NCI-H146 treated with DMSO at 0.1 percent for 48 hours (cell line): ENCODE data around the gene PUS1.

Source experiments
- DNase-seq: peaks from one replicate; lab custom pipeline; 2025; ENCODE audit not compliant: unreplicated experiment; lab: John Stamatoyannopoulos, UW

Gene PUS1

DNA sequence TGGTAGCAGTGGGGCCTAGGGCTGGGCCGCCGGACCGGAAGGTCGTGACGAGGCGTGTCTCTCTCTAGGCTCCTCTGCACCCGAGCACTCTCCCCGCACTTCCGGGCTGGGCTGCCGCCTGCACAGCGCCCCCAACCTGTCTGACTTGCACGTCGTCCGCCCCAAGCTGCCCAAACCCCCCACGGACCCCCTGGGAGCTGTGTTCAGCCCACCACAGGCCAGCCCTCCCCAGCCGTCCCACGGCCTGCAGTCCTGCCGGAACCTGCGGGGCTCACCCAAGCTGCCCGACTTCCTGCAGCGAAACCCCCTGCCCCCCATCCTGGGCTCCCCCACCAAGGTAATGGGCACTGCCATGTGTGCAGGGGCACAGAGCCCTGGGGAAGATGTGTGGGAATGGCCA is 13.3 kb upstream of the PUS1 start:
- DNase-seq: no peak

DNA sequence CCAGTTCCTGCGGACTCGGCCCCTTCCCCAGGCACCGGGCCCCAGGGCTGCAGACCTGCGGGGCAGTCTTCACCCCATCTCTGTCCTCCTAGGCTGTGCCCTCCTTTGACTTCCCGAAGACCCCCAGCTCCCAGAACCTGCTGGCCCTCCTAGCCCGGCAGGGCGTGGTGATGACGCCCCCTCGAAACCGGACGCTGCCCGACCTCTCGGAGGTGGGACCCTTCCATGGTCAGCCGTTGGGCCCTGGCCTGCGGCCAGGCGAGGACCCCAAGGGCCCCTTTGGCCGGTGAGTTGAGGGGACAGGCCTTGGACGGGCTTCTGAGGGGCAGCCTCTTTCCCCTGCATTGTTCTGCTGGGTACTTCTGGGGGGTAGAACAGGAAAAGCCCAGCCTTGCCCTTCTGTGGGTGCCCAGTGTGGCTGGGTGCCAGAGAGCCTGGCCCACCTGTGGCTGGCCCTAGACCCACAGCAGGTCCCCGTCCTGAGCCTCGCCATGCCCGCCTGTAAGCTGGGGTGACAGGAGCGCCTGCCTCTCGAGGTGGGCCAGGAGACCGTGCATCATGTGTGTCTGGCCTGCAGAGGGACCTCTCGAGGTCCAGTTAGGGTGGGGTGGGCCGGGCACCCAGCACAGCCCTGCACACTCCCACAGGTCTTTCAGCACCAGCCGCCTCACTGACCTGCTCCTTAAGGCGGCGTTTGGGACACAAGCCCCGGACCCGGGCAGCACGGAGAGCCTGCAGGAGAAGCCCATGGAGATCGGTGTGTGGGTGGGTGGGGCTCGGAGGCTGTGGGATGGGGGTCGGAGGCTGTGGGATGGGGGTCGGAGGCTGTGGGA is 12.6 kb upstream of the PUS1 start:
- DNase-seq: no peak

DNA sequence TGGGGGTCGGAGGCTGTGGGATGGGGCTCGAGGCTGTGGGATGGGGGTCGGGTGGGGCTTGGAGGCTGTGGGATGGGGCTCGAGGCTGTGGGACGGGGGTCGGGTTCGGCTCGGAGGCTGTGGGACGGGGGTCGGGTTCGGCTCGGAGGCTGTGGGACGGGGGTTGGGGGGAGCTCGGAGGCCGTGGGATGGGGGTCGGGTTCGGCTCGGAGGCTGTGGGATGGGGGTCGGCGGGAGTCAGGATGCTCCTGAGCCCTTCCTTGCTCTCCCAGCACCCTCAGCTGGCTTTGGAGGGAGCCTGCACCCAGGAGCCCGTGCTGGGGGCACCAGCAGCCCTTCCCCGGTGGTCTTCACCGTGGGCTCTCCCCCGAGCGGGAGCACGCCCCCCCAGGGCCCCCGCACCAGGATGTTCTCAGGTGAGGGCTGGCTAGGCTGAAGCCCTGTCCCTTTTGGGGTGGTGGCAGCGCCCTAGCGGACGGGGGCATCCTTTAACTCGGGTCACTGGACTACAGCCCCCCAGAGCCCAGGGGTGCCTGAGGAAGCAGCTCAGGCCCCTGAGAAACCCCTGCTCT is 11.9 kb upstream of the PUS1 start:
- no peak for DNase-seq

DNA sequence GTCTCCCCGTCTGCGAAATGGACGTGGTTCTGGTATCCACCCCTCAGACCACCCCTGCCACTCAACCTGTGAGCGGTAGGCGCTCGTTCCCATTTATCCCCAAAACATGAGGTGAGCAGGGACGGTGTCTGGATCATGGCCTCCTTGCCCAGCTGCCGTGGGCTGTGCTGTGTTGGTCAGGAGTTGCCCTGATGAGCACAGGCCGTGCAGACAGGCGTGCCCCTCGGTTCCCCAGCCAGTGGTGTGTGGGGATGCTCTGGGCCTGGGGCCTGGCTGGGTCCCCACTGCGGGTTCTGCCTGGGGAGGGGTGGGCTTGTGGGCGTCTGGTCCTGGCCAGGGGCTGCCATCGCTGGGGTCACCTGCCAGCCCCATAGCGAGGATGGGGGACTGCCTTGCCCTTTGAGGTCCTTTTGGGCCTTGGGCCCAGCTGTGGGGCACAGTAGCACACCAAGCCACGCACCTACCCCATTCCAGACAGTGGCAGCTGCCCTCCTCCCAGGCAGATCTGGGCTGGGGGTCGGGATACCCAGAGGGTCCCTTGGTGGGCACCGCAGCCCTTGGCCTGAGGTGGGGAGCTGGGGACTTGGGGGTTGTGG is 11.3 kb upstream of the PUS1 start:
- no peak for DNase-seq

DNA sequence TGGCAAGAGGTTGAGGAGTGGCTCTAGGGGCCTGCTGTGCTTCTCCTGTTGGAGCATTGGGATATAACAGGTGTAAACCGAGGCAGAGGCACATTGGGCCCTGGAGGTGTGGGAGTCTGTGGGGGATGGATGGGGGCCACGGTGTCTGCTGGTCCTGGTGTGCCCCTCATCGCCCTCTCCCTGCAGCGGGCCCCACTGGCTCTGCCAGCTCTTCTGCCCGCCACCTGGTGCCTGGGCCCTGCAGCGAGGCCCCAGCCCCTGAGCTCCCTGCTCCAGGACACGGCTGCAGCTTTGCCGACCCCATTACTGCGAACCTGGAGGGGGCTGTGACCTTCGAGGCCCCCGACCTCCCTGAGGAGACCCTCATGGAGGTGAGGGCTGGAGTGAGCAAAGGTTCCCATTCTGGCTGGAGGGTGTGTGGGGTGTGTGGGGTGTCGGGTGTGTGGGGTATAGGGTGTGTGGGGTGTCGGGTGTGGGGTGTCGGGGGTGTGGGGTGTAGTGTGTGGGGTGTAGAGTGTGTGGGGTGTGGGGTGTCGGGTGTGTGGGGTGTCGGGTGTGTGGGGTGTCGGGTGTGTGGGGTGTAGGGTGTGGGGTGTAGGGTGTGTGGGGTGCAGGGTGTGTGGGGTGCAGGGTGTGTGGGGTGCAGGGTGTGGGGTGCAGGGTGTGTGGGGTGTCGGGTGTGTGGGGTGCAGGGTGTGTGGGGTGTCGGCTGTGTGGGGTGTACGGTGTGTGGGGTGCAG is 10.6 kb upstream of the PUS1 start:
- no peak for DNase-seq

- no peak for DNase-seq
Observed at GRCh38 chr12:131919051-131919347, 10.1 kb upstream of the PUS1 start.

DNA sequence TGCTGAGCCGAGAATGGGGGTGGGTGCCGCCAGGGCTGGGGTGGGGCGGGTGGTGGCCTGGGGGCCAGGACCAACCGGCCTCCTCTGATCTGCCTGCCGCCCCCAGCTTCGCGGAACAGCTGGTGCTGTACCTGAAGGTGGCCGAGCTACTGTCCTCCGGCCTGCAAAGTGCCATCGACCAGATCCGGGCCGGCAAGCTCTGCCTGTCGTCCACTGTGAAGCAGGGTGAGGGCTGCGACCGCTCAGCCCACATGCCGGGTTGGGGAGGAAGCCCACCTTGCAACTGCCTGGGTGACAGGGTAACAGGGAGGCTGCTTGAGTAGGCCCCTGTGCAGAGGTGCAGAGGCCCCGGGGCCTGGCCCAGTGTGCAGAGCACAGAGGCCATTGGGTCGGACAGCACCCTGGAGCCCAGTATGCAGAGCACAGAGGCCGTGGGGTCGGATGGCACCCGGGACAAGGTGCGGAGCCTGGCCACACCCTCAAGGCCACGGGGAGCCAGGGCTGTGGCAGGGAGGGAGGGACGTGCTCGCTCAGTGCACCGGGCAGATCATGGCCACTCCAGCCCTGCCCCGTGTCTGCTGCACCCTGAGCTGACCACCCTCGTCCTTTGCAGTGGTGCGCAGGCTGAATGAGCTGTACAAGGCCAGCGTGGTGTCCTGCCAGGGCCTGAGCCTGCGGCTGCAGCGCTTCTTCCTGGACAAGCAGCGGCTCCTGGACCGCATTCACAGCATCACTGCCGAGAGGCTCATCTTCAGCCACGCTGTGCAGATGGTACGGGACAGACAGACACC is 9.5 kb upstream of the PUS1 start:
- no peak for DNase-seq

GRCh38 chr12:131920157-131920508 is 8.9 kb upstream of the PUS1 start:
- no peak for DNase-seq

- no peak for DNase-seq
Observed at GRCh38 chr12:131920902-131921840, 7.9 kb upstream of the PUS1 start.

GRCh38 chr12:131921866-131922769 is 7.0 kb upstream of the PUS1 start:
- DNase-seq: no peak

- no peak for DNase-seq
Observed at GRCh38 chr12:131922772-131923171, 6.3 kb upstream of the PUS1 start.

DNA sequence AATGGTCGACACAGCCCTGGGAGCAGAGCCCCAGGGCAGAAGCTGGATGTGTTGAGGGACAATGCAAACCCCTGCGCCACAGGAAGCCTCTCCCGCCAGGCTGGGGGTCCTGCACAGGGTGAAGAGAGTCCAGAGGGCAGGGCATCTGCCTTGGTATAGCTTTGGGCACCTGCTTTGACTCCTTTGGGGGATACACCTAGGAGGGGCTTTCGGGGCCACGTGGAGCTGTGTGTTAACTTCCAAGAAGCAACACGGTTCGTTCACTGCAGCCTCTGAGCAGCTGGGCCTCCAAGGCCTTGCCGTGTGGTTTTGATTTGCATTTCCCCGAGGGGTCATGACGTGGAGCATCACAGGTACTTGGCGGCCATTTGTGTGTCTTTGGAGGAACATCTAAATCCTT is 5.8 kb upstream of the PUS1 start:
- DNase-seq: no peak

DNA sequence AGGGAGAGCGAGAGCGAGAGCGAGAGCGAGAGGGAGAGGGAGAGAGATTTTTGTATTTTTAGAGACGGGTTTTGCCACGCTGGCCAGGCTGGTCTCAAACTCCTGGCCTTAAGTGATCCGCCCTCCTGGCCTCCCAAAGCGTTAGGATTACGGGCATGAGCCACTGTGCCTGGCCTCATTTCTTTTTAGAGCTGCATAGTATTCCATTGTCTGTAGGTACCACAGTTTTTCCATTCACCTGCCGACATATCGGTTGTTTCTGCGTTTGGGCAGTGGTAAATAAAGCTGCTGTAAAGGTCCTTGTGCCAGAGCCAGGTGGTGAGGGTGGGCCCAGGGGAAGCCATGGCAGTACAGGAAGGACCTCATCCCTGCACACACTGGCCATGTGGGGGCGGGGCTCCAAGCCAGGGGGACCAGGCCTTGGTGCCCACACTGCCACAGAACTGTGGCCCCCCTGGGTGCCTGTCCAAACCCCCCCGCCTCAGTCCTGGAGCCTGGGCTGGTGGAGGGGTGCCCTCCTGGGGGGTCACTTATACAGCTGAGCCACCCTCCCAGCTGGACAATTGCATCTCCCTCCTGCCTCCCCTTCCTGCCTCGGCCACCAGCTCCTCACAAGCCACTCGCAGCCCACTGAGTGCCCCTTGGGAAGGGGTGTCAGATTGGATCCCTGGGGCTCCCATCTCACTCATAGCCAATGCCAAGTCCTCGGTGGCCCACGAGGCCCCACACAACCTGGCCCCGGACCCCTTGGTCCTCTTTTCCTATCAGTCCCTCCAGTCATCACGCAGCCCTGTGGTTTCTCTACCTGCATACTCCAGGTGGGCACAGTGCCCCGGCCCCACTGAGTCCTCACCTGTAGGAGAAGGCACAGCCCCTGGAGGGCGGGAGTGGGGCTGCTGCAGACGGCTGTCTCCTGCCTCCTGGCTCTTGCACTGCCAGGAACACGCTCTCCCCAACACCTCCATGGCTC is 1.7 kb upstream of the PUS1 start:
- DNase-seq: no peak

GRCh38 chr12:131928080-131928710 is 881 bp upstream of the PUS1 start:
- DNase-seq: no peak

GRCh38 chr12:131929581-131930456 is 743 bp downstream of the PUS1 start:
- peak; percentile 13 for DNase-seq

GRCh38 chr12:131930510-131930909 is 1.4 kb downstream of the PUS1 start:
- no peak for DNase-seq

- DNase-seq: no peak
Observed at GRCh38 chr12:131933387-131933786, 4.3 kb downstream of the PUS1 start.
